GM18868 (cell line): ENCODE results near the gene CDKL4.
"Not testable (repeated sequence)": the region's sequence is repeated elsewhere in the genome, so short reads cannot be mapped to it uniquely, and the experiment has no call there.

ENCODE experiments used
- ATAC-seq: cut with Tn5 transposase; IDR thresholded peaks from one replicate; pipeline ENCODE4 v1.9.1; 2021; ENCODE audit warnings: mild to moderate bottlenecking, moderate library complexity; ENCODE audit not compliant: unreplicated experiment

CDKL4 gene

GRCh38 chr2:39144416-39144815, 99.4 kb downstream of the CDKL4 start:
- ATAC-seq: no peak

- no peak for ATAC-seq
Observed at GRCh38 chr2:39142904-39143605, 100.7 kb downstream of the CDKL4 start.

GRCh38 chr2:39141334-39142271, 102.2 kb downstream of the CDKL4 start:
- ATAC-seq: no peak

- ATAC-seq: not testable (repeated sequence)
Observed at GRCh38 chr2:39140948-39141333, 102.8 kb downstream of the CDKL4 start.

DNA sequence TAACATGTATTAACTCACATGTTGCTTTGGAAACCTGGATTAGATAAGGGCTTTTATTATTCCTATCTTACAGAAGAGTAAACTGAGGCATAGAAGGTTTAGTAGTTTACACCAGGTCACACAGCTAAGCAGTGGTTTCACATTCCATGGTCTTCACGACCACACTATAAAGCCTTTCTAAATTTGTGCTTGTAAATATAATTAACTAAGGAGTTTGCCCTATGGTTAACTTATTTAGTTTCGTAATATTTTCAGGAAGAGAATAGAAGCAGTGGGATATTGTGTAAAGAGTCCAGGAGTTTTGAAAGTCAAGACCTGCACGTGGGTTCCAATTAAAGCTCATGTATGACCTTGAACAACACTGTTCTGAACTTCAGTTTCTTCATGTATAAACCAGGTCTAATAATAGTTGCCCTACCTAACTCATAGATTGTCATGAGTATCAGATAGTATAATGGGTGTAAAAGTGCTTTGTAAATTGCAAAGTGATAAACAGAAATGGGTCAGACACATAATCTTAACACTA, 103.4 kb downstream of the CDKL4 start:
- no peak for ATAC-seq

- no peak for ATAC-seq
Observed at GRCh38 chr2:39139511-39140237, 104.1 kb downstream of the CDKL4 start.

GRCh38 chr2:39138837-39139211, 104.9 kb downstream of the CDKL4 start:
- no peak for ATAC-seq

- not testable (repeated sequence) for ATAC-seq
Observed at GRCh38 chr2:39138187-39138836, 105.5 kb downstream of the CDKL4 start.

DNA sequence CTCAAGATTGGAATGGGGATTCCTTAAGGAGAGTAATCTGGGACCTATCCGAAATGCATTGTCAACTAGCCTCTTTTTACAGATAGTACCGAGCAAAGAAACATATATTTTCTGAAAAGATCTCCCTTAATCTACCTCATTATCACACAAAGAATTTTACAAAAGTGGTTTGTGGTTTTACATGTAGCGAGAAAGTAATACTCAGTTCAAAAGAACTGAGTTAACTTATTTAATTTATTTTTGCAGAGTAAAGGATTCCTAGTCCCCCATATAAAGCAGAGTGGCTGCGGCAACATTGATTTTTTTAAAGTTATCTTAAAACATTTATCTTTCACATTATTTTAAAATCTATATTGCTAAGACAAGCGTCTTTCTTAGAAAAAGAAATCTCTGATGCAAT, 107.0 kb downstream of the CDKL4 start:
- ATAC-seq: no peak

DNA sequence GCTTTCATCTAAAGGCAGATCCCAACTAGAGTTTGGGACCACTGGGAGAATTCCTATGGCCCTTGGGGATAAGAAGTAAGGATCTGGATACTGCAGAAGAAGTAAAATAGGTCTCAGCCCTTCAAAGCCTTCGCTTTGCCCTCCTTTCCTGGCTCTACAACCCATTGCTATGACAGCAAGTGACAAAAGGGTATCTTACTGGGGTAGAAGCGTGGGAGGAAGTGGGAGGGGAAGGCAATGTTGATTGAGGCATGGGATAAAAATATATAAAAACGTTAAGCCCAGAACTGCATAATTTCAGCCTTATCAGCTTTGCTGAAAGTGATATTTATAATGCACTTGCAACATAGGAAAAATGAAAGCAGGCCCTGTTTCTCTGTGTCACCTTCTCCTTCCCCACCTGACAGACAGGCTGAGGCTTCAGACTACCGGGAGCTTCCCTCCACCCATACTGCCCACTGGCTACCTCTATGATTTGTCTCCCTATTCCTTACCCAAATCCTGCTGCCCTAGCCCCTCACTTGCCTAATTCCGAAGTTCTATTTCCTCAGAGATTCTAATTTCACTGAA, 108.0 kb downstream of the CDKL4 start:
- no peak for ATAC-seq

DNA sequence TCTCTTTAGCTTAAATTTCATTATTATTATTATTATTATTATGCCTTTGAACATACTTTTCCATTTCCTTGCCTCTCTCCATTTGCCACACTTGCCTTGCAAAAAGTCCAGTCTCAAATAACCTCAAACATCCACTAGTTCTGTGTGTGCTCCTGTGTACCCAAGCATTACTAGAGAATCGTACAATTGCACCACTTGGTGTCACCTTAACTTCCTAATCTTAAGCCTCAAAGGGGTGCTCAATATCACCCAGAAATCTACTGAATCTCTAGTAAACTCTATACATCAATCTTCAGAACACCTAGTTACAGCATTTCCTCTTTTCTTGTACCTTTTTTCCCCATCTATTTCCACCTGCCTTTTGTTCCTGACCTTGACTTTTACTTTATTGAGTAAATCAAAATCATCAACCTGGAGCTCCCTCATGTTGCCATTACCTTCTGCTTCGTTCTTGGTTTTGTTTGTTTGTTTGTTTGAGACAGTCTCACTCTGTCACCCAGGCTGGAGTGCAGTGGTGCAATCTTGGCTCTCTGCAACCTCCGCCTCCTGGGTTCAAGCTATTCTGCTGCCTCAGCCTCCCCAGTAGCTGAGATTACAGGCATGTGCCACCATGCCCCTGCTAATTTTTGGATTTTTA, 110.4 kb downstream of the CDKL4 start:
- no peak for ATAC-seq

- ATAC-seq: peak; percentile 49
Observed at GRCh38 chr2:39128919-39129391, 114.8 kb downstream of the CDKL4 start.

- peak; percentile 55 for ATAC-seq
Observed at GRCh38 chr2:39127973-39128372, 115.8 kb downstream of the CDKL4 start.
